NCI-H82 (cell line): ENCODE results near the gene GRIK4.
A peak's percentile ranks its signal among the peaks of the same experiment; 100 is the strongest.
"Not testable (repeated sequence)": the region's sequence is repeated elsewhere in the genome, so short reads cannot be mapped to it uniquely, and the experiment has no call there.

Experiments used
- DNase-seq: peaks from one replicate; lab custom pipeline; 2025; lab: John Stamatoyannopoulos, UW

GRIK4 gene

GRCh38 chr11:120781486-120782120, 270.1 kb downstream of the GRIK4 start:
- DNase-seq, result no peak

- DNase-seq, result no peak
These were observed 273.2 kb downstream of the GRIK4 start for GRCh38 chr11:120784566-120785251.

DNA sequence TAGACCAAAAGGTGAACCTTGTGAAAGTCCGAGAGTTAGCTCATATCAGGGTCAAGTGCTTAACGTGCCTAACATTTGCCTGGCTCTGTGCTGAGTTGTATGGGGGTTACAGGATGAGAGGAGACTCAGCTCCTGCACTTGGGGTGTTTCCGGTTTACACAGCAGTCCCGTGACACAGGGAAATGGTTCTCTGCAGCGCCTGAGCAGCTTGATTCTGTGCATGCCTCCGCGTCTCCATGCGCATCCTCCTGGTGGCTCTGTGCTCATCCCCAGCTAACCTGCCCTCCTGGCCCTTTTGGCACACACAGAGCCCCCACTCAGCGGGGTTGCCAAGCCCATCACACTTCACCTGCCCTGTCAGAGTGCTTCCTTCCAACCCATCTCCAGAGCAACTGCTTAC, 274.0 kb downstream of the GRIK4 start:
- no peak for DNase-seq

DNA sequence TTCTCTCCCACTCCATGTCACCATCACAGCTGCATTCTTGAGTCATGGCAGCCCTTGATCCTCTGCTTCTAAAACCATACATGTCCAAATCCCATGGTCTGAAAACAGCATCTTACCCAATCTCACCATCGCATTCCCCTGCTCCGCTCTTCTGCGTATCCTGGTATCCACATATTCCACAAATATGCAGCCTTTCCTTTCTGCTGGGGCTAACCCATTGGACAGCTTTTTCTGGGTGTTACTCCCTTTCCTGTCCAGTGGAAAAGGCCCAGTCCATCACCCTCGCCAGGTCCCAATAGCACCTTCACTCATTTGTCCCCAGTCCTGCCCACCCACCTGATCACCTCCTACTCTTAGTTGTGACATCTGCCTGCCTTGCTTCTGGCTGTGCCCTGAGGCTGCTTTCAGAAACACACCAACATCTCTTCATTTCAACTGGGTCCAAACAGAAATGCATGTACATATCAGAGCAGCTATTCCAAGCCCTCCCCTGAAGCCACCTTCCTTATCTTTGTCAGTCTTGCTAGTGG, 274.7 kb downstream of the GRIK4 start:
- DNase-seq, result no peak

DNA sequence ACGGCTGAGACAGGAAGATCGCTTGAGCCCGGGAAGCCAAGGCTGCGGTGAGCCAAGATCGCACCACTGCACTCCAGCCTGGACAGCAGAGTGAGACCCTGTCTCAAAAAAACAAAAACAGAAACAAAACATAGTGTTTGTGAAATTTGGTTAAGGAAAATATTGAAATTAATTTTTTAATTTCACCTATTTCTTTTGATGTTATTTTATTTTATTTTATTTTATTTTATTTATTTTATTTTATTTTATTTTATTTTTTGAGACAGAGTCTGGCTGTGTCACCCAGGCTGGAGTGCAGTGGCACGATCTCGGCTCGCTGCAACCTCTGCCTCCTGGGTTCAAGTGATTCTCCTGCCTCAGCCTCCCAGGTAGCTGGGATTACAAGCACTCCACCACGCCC, 275.7 kb downstream of the GRIK4 start:
- DNase-seq, result not testable (repeated sequence)

DNA sequence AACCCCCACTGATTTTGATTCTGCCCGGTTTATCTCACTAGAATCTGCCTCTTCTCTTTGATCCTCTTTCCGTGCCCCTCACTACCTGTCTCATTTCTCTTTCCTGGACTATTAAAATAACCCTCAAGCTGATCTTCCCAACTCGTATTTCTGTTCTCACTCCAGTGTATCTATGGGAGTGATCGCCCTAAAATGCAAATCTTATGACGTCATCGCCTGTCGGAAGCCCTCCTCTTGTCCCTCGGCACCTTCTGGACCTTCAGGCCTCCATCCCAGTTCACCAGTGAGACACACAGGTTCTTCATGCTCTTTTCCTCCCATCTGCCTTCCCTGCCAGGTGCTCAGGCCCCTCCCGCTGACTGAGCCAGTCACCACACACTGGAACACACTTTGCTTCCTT, 277.8 kb downstream of the GRIK4 start:
- DNase-seq, result no peak

GRCh38 chr11:120792306-120792705, 280.8 kb downstream of the GRIK4 start:
- DNase-seq, result no peak

GRCh38 chr11:120793150-120793549, 281.6 kb downstream of the GRIK4 start:
- no peak for DNase-seq

- no peak for DNase-seq
These were observed 282.4 kb downstream of the GRIK4 start for GRCh38 chr11:120793806-120794479.

DNA sequence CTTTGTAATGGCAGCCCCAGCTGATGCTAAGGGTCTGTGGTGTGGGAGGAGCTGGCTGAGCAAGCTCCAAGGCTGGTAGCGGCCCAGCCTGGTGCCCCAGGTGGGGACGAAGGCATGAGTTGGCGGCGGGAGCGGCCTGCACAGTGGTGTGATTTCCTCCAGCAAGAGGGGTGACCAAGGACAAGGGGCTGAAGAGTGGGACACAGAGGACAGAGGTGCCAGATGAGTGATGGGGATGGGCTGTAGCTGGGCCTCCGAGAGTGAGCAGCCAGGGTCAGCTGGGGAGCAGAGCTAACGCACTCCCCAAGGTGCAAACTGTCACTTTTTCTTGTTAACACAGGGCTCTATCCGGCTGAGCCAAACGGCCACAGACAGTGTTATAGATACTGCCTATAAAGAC, 283.2 kb downstream of the GRIK4 start:
- no peak for DNase-seq

- no peak for DNase-seq
These were observed 283.6 kb downstream of the GRIK4 start for GRCh38 chr11:120795185-120795584.

- no peak for DNase-seq
These were observed 285.6 kb downstream of the GRIK4 start for GRCh38 chr11:120797143-120797542.

GRCh38 chr11:120798854-120799253, 287.3 kb downstream of the GRIK4 start:
- no peak for DNase-seq

- no peak for DNase-seq
These were observed 288.7 kb downstream of the GRIK4 start for GRCh38 chr11:120800206-120800605.

DNA sequence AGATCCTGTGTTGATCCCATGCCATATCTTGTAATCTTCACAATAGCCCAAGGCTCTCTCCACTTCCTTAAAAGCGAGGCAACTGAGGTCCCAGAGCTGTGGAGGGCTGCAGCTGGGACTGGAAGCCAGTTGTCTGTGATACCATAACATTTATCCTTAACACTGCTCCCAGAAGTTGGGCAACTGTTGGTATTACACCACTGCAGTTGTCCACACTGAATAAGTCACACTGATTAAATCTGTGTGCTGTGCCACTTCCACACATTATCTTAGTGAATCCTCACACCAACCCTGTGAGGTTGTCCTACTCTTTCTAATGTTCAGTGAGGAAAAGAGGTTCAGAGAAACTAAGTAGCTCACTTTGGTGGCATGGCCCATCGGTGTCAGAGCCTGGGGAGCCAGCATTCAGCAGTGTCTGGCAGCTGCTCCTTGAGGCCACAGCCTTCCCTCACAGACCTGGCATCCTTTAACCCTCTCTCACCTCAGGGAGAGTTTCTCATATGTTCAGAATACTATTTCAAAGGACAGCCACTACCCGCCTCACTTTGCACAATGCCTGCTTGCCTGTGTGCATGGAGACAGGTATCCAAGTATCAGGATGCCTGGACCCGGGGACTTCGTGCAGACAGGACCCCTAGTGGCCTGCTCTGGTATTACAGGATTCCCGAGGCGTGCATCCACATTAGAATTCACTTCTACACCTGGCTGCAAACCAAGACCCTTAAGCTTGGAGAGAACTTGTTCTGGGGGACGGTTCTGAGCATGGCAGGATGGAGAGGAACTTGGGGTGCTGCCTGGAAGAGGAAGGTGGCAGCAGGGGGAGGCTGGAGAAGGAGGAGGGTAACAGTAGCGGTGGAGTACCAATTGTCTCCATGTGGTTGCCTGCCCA, 290.5 kb downstream of the GRIK4 start:
- peak; percentile 79 for DNase-seq

- no peak for DNase-seq
These were observed 294.5 kb downstream of the GRIK4 start for GRCh38 chr11:120805960-120806555.

DNA sequence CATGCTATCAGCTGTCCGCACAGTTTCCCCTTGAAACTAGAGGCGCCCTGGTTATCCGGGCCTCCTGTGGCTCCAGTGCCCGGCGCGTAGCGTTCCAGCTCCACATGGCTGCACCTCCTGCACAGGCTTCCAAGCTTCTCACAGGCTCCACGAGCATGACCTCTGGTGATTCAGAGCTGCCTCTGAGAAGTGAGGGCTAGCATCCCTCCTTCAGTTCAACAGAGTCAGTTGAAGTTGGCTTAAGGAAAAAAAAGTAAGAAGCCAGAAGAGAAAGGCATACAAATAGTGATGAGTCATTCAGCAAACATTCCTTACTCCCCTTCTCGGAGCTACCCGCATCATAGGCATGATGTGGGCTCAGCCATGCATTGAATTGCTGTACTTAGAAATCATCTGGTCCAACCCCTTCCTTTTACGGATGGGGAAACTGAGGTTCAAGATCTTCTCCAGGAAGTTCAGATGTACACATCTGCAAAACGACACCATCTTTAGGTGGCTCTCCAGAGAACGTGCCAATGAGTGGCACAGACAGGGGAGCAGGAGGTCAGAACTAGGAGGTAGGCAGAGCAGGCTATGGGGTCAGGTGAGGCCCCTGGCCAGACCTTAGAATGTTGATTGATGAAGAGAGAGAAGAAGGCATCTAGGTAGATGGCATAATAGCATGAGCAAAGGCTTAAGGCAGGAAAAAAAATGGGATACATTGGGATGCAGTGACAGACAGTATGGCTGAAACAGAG, 296.0 kb downstream of the GRIK4 start:
- no peak for DNase-seq

- DNase-seq, result no peak
These were observed 297.1 kb downstream of the GRIK4 start for GRCh38 chr11:120808616-120809050.

DNA sequence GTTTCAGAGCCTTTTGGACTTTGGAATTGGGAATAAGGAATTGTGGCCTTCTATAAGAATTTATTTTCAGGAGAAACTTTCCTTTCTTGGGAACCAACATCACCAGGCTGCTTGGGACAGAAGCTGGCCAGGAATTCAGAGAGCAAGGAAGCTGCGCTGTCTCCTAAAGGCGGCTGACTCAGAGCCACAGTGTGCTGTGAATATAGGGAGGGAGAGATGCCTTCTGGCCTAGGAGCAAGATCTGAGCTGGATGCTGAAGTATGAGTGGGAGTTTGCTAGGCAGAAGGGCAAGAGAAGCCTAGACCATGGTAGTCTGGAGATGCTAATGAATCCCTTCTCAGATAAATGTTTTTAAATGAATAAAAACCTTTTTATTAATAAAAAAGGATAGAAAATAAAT, 298.7 kb downstream of the GRIK4 start:
- DNase-seq, result no peak

DNA sequence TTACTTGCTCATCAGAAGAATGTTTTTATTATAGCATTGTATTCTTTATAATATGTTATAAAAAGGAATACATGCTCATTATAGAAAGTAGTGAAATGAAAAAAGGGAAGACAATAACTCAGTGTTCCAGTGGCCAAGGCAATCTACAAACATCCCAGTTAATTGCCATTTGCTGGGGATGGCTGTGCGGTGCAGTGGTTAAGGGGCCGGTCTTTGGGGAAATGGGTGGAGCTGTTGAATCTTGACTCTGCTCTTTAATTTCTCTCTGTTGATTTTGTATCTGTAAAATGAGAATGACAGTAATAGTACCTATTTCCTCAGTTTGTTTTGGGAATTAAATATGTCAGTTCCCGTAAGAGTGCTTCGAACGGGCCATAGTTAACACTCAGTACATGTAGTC, 299.7 kb downstream of the GRIK4 start:
- no peak for DNase-seq

- no peak for DNase-seq
These were observed 300.2 kb downstream of the GRIK4 start for GRCh38 chr11:120811731-120812130.
